Right lobe of liver (tissue), 6 donors: ENCODE measurements around the gene CXCR4. TPM values are rescaled to one million over a fixed set of nuclear protein-coding genes. Genes with fewer than 3 reads are reported as not detected.

Experiments
- ATAC-seq, 4 donors: fragments of 200-7000 bp; cut with Tn5 transposase; one replicate each; pipeline ENCODE4 v1.9.1; 2020; ENCODE audit warnings: mild to moderate bottlenecking in 4 of 4, moderate library complexity in 4 of 4
- DNase-seq, 3 donors: peaks; one replicate each; pipeline ENCODE4 v3.0.0-alpha.2; 2020
- H3K27ac ChIP-seq, 3 donors: fragments of 200-600 bp; one replicate each; pipeline ENCODE4 v1.8.0; 2022
- H3K27me3 ChIP-seq, 2 donors: fragments of 200-600 bp; one replicate each; pipeline ENCODE4 v1.8.0; 2022
- H3K36me3 ChIP-seq, 4 donors: fragments of 200-600 bp; sonication (generic) in 1 of 4; one replicate each; pipeline versions ENCODE4 v1.5.1 to v1.8.0; 2017 to 2022; ENCODE audit warnings: control low read depth in 1 of 4
- H3K4me1 ChIP-seq, 4 donors: fragments of 200-600 bp; sonication (generic) in 1 of 4; one replicate each; pipeline versions ENCODE4 v1.5.1 to v1.8.0; 2017 to 2022; ENCODE audit warnings: control low read depth in 1 of 4
- H3K4me3 ChIP-seq, 3 donors: fragments of 200-600 bp; one replicate each; pipeline ENCODE4 v1.8.0; 2022
- H3K9me3 ChIP-seq, 4 donors: fragments of 200-600 bp; sonication (generic) in 1 of 4; one replicate each; pipeline versions ENCODE4 v1.5.1 to v1.8.0; 2017 to 2022; ENCODE audit warnings: control low read depth in 1 of 4
- POLR2A ChIP-seq: fragments of 450-650 bp; IDR thresholded peaks from one replicate; pipeline ENCODE4 v1.6.1; 2017; ENCODE audit warnings: antibody characterized with exemption, mild to moderate bottlenecking
- WGBS: methylation state at CpG from one replicate; pipeline ENCODE4 v1.1.6; 2018; ENCODE audit warnings: low coverage, low lambda C conversion rate; ENCODE audit not compliant: insufficient coverage; ENCODE audit errors: missing lambda C conversion rate; 5-methylcytosine and 5-hydroxymethylcytosine counted together
- intact Hi-C, 2 donors: fragments of 100-400 bp; cut with DNase I; formaldehyde crosslinking; loops; one replicate each; pipeline versions ENCODE4 v1.11.2 to v1.14.1; 2022
- total RNA-seq, 6 experiments: library from RNA; depleted of rRNA in 2 of 6; stranded (reverse); fragments of >200 nt in 2 of 6; fragmentation: NEBNext Ultra II Directional in 3 of 6; extraction: Animal tissue kit (Norgen Biotek cat#: 25700) in 3 of 6; gene quantifications; one replicate each; pipeline versions ENCODE4 v1.1.0 to v1.2.4, GENCODE V29; 2016 to 2023
- TF ChIP-seq, protein P1 (sequence below), 4 donors: fragments of 200-600 bp in 3 of 4; fragments of 450-650 bp in 1 of 4; IDR thresholded peaks; one replicate each; pipeline versions ENCODE4 v1.5.1 to v1.8.0; 2016 to 2022; ENCODE audit warnings: antibody characterized with exemption in 4 of 4, mild to moderate bottlenecking in 2 of 4
- donor health status: DM: no; HTN: yes; CAD: no.
- donor health status: DM: no; HTN: no; CAD: no.
- donor health status: DM: no; HTN: no; CAD: no.
- donor health status: DM: no; HTN: yes; CAD: no.
- donor health status: DM: no; HTN: yes; CAD: no.

Gene CXCR4
- total RNA-seq, 6 experiments from 2014 or later = 1.8 to 12.6 (median 6.9) TPM

DNA sequence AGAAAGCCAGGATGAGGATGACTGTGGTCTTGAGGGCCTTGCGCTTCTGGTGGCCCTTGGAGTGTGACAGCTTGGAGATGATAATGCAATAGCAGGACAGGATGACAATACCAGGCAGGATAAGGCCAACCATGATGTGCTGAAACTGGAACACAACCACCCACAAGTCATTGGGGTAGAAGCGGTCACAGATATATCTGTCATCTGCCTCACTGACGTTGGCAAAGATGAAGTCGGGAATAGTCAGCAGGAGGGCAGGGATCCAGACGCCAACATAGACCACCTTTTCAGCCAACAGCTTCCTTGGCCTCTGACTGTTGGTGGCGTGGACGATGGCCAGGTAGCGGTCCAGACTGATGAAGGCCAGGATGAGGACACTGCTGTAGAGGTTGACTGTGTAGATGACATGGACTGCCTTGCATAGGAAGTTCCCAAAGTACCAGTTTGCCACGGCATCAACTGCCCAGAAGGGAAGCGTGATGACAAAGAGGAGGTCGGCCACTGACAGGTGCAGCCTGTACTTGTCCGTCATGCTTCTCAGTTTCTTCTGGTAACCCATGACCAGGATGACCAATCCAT, 2.7 kb downstream of the CXCR4 start:
- ATAC-seq = no peak
- no peaks in the 10 kb centered on the region for H3K9me3 ChIP-seq
- H3K4me3 ChIP-seq = no peak overlapping the region
- intact Hi-C loops = no loop called here
- 79% methylated on average over 8 of the region's 12 CpGs for WGBS
- peaks cover 0 to 6% of the 10 kb centered on the region in 2 donors for H3K27me3 ChIP-seq
- no peak overlapping the region for H3K27ac ChIP-seq
- no peaks in the 10 kb centered on the region for H3K36me3 ChIP-seq
- no peak for DNase-seq
- TF ChIP-seq, protein P1, sequence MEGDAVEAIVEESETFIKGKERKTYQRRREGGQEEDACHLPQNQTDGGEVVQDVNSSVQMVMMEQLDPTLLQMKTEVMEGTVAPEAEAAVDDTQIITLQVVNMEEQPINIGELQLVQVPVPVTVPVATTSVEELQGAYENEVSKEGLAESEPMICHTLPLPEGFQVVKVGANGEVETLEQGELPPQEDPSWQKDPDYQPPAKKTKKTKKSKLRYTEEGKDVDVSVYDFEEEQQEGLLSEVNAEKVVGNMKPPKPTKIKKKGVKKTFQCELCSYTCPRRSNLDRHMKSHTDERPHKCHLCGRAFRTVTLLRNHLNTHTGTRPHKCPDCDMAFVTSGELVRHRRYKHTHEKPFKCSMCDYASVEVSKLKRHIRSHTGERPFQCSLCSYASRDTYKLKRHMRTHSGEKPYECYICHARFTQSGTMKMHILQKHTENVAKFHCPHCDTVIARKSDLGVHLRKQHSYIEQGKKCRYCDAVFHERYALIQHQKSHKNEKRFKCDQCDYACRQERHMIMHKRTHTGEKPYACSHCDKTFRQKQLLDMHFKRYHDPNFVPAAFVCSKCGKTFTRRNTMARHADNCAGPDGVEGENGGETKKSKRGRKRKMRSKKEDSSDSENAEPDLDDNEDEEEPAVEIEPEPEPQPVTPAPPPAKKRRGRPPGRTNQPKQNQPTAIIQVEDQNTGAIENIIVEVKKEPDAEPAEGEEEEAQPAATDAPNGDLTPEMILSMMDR (IDR thresholded peaks at IDR 0.05) = no peak
- no peak for TF ChIP-seq POLR2A
- H3K4me1 ChIP-seq = peaks cover 0 to 11% (median 0%) of the 10 kb centered on the region in 4 donors

DNA sequence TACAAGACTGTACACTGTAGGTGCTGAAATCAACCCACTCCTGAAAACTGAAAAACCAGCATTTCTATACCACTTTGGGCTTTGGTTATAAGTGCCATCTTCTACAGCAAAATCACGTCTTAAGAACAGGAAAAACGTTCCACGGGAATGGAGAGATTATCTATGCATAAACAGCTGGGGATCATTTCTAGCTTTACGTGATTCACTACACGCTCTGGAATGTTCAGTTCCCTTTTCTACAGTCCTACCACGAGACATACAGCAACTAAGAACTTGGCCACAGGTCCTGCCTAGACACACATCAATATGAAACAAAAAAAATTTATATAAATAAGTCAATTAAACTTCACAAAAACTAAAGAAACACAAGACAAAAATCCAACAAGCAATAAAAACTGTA, 3.6 kb downstream of the CXCR4 start:
- H3K36me3 ChIP-seq = no peaks in the 10 kb centered on the region
- WGBS = 22% methylated on average over 6 of the region's 6 CpGs
- ATAC-seq (no peak), DNase-seq (no peak)
- no peak overlapping the region for H3K27ac ChIP-seq
- intact Hi-C loops = no loop called here
- H3K27me3 ChIP-seq = no peaks in the 10 kb centered on the region
- TF ChIP-seq POLR2A = no peak
- TF ChIP-seq, protein P1 (IDR thresholded peaks at IDR 0.05) = no peak
- peaks cover 0 to 11% (median 0%) of the 10 kb centered on the region in 4 donors for H3K4me1 ChIP-seq
- no peak overlapping the region for H3K4me3 ChIP-seq
- no peaks in the 10 kb centered on the region for H3K9me3 ChIP-seq

DNA sequence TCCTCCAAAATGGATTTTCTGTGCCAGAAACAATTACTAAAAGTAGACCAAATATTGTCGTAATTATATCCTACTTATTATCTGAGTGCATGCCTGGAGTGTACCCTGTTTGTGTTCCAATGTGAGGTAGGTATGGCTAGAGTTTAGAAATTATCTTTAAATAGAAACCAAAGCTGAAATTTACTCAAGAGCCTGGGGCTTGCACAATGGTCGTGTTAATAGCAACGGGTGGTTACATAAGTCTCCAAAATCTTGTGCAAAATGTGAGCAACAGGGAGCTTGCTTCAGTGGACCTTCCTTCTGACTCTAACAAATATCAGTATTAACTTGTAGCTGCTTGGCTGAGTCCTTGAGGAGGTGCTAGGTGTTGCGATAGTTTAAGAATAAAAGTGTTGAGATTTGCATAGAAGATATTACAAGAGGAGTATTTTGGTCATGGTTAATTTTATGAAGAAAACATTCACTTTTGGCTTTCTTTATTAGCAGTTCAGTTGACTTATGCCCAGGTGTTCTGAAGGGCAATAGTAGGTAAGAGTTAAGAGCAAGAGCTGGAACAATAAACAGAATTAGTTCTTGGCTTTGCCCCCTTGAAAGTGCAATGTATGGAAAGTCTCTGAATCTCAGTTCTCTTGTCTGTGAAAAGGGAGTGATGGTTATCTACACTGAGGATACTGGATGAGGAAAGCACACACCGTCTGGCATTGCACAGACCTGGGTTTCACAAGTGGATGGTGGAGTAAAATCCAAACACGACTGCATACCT, 4.6 kb downstream of the CXCR4 start:
- H3K4me3 ChIP-seq = no peak overlapping the region

DNA sequence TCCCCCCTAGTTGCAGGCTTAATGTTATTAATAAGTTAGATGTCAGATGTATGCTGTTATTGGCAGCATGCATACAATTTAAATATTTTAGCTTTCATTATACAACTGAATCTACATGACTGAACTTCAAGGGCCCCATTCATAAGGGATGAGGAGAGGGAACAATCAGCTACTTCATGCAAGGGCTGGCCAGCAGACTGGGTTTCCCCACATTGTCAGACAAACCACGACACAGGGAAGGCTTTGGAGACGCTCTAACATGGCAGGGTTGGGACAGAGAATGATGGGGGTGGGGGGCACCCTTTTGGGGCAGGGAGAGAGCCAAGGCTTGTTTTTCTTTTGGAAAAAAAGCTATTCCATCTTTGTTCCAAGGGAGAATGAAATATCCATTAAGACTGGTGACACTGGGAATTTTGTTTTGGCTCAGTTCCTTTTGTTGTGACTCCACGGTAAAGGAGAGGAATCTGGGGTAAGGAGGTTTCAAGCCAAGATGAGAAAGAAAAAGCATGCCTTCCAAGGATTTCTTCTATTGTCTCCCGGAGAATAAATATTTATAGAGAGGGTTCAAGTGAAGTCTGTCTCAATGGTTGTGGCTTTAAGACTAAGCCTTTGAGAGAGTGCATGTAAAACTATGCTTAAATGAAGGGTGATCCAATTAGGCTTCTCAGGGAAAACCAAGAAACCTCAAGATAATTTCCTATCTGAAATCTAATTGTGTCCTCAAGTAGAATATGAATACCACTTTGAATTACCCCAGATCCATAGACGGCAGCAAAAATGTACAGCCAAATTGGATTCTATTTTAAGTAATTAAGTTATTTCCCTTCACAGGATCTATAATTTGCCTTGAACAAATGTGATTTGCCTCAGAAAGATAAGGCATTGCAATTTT, 5.4 kb downstream of the CXCR4 start:
- ATAC-seq (no peak), DNase-seq (no peak)
- TF ChIP-seq, protein P1 (IDR thresholded peaks at IDR 0.05) = no peak
- no peak for TF ChIP-seq POLR2A
- Histone ChIP-seq H3K4me3 (no peak overlapping the region), H3K27me3 (no peaks in the 10 kb centered on the region), H3K27ac (no peak overlapping the region), H3K36me3 (no peaks in the 10 kb centered on the region), H3K9me3 (no peaks in the 10 kb centered on the region), H3K4me1 (peaks cover 0 to 11% (median 0%) of the 10 kb centered on the region in 4 donors)
- 25% methylated on average over 5 of the region's 5 CpGs for WGBS
- intact Hi-C loops = no loop called here

More for the DNA sequence above, 4.6 kb downstream of the CXCR4 start:
- DNase-seq (no peak), ATAC-seq (no peak)
- peaks cover 0 to 11% (median 0%) of the 10 kb centered on the region in 4 donors for H3K4me1 ChIP-seq
- H3K27ac ChIP-seq = no peak overlapping the region
- no peaks in the 10 kb centered on the region for H3K27me3 ChIP-seq
- intact Hi-C loops = no loop called here
- no peaks in the 10 kb centered on the region for H3K36me3 ChIP-seq
- 25% methylated on average over 6 of the region's 6 CpGs for WGBS
- TF ChIP-seq, protein P1 (IDR thresholded peaks at IDR 0.05) = no peak
- TF ChIP-seq POLR2A = no peak
- H3K9me3 ChIP-seq = no peaks in the 10 kb centered on the region
